IMR-90 (cell line): ENCODE measurements around the gene EPB41L3. TPM values are rescaled to one million over a fixed set of nuclear protein-coding genes. Genes with fewer than 3 reads are reported as not detected.

ENCODE experiments used
- ATAC-seq: fragments of 200-7000 bp; cut with Tn5 transposase; 2 replicates; pipeline ENCODE4 v1.9.1; 2020; ENCODE audit warnings: low read depth, mild to moderate bottlenecking, moderate library complexity
- BruUV-seq: library from RNA; stranded (reverse); fragments of 400-500 nt; replicated peaks from 2 replicates; lab custom pipeline; 2021; lab: Mats Ljungman, UMichigan
- CTCF ChIA-PET: fragments of 300-600 bp; formaldehyde crosslinking; extraction: SDS; loops from one replicate; lab custom pipeline; 2021; ENCODE audit warnings: antibody characterized with exemption; lab: Yijun Ruan, JAX
- POLR2A ChIA-PET: fragments of 300-600 bp; sonication (Branson Sonifier 250); formaldehyde crosslinking; loops from one replicate; lab custom pipeline; 2022; ENCODE audit warnings: antibody characterized with exemption; ENCODE audit not compliant: unreplicated experiment; lab: Charles Lee
- DNase-seq: peaks from one replicate; pipeline ENCODE4 v3.0.0; 2013
- H2AFZ ChIP-seq: replicated peaks from 2 replicates; pipeline ENCODE3; 2013; ENCODE audit warnings: low read length, mild to moderate bottlenecking; ENCODE audit not compliant: poor library complexity
- H2AK5ac ChIP-seq: 2 replicates; pipeline ENCODE4 v1.6.1; 2013; ENCODE audit warnings: low read depth, low read length, inconsistent platforms
- H2AK9ac ChIP-seq: replicated peaks from 2 replicates; pipeline ENCODE3; 2013; ENCODE audit warnings: mild to moderate bottlenecking, low read depth, low read length, moderate library complexity; ENCODE audit not compliant: poor library complexity
- H2BK120ac ChIP-seq: 2 replicates; pipeline ENCODE4 v1.6.1; 2013; ENCODE audit warnings: low read depth, low read length, inconsistent platforms
- H2BK15ac ChIP-seq: 3 replicates; pipeline ENCODE4 v1.6.1; 2013; ENCODE audit warnings: low read depth, low read length, inconsistent platforms
- H2BK20ac ChIP-seq: 2 replicates; pipeline ENCODE4 v1.6.1; 2013; ENCODE audit warnings: low read depth, mild to moderate bottlenecking, inconsistent platforms, low read length, moderate library complexity
- H2BK5ac ChIP-seq: 2 replicates; pipeline ENCODE4 v1.6.1; 2013; ENCODE audit warnings: mild to moderate bottlenecking, low read depth, low read length, inconsistent platforms; ENCODE audit not compliant: poor library complexity, severe bottlenecking
- H3K14ac ChIP-seq: replicated peaks from 2 replicates; pipeline ENCODE4 v1.6.1; 2013; ENCODE audit warnings: low read depth, low read length, inconsistent platforms
- H3K18ac ChIP-seq: 2 replicates; pipeline ENCODE4 v1.6.1; 2013; ENCODE audit warnings: low read depth, low read length, control low read depth
- H3K23ac ChIP-seq: 2 replicates; pipeline ENCODE4 v1.6.1; 2013; ENCODE audit warnings: low read depth, low read length, inconsistent platforms
- H3K27ac ChIP-seq: 2 replicates; pipeline ENCODE4 v1.5.1; 2013; ENCODE audit warnings: mild to moderate bottlenecking, control low read depth, low read length; ENCODE audit not compliant: insufficient read depth
- H3K27me3 ChIP-seq: 2 replicates; pipeline ENCODE4 v1.6.1; 2013; ENCODE audit warnings: low read length; ENCODE audit not compliant: control insufficient read depth, insufficient read depth
- H3K36me3 ChIP-seq: 2 replicates; pipeline ENCODE4 v1.6.1; 2013; ENCODE audit warnings: low read length, mixed read lengths; ENCODE audit not compliant: control insufficient read depth, insufficient read depth
- H3K4ac ChIP-seq: 2 replicates; pipeline ENCODE4 v1.6.1; 2013; ENCODE audit warnings: low read depth, low read length, inconsistent platforms
- H3K4me1 ChIP-seq: 2 replicates; pipeline ENCODE4 v1.6.1; 2013; ENCODE audit warnings: low read length, mixed read lengths; ENCODE audit not compliant: control insufficient read depth, insufficient read depth
- H3K4me2 ChIP-seq: 2 replicates; pipeline ENCODE4 v1.6.1; 2013; ENCODE audit warnings: low read depth, mild to moderate bottlenecking, control low read depth, low read length, moderate library complexity
- H3K4me3 ChIP-seq: 2 replicates; pipeline ENCODE4 v1.5.1; 2013; ENCODE audit warnings: low read depth, mild to moderate bottlenecking, control low read depth, low read length, moderate library complexity; ENCODE audit not compliant: insufficient read depth
- H3K56ac ChIP-seq: 2 replicates; pipeline ENCODE4 v1.6.1; 2013; ENCODE audit warnings: low read length, inconsistent platforms; ENCODE audit not compliant: insufficient read depth; ENCODE audit errors: extremely low read depth
- H3K79me1 ChIP-seq, 2 experiments: 2 replicates each; pipeline ENCODE4 v1.6.1; 2013; ENCODE audit warnings: low read length in 2 of 2, inconsistent platforms in 1 of 2, low read depth in 1 of 2
- H3K9ac ChIP-seq: 2 replicates; pipeline ENCODE4 v1.6.1; 2013; ENCODE audit warnings: low read depth, low read length, control low read depth
- H3K9me1 ChIP-seq: 2 replicates; pipeline ENCODE4 v1.6.1; 2013; ENCODE audit warnings: low read length, inconsistent platforms; ENCODE audit not compliant: insufficient read depth
- H3K9me3 ChIP-seq: 2 replicates; pipeline ENCODE4 v1.6.1; 2013; ENCODE audit warnings: low read length; ENCODE audit not compliant: control insufficient read depth, insufficient read depth
- H4K20me1 ChIP-seq: 2 replicates; pipeline ENCODE4 v1.6.1; 2013; ENCODE audit warnings: low read length, inconsistent platforms; ENCODE audit not compliant: insufficient read depth
- H4K5ac ChIP-seq: 2 replicates; pipeline ENCODE4 v1.6.1; 2013; ENCODE audit warnings: mild to moderate bottlenecking, low read depth, low read length, control low read depth
- H4K8ac ChIP-seq, 2 experiments: 2 replicates each; pipeline ENCODE4 v1.6.1; 2013; ENCODE audit warnings: low read depth in 2 of 2, low read length in 2 of 2, control low read depth in 1 of 2, inconsistent platforms in 1 of 2
- H4K91ac ChIP-seq: 2 replicates; pipeline ENCODE4 v1.6.1; 2013; ENCODE audit warnings: low read depth, low read length, inconsistent platforms; ENCODE audit not compliant: insufficient read depth
- BHLHE40 ChIP-seq: fragments of 150-350 bp; IDR thresholded peaks from 2 replicates; pipeline ENCODE4 v1.6.1; 2016; ENCODE audit warnings: mild to moderate bottlenecking, low read depth, low read length
- CEBPB ChIP-seq: IDR thresholded peaks from 2 replicates; pipeline ENCODE4 v1.6.1; 2012; ENCODE audit warnings: low read depth, low read length, improper control_type of control experiment
- FOS ChIP-seq: fragments of 150-350 bp; IDR thresholded peaks from 2 replicates; pipeline ENCODE4 v1.6.1; 2016; ENCODE audit warnings: low read depth, low read length
- MAZ ChIP-seq: IDR thresholded peaks from 2 replicates; pipeline ENCODE4 v1.6.1; 2012; ENCODE audit warnings: low read depth, mild to moderate bottlenecking, low read length, improper control_type of control experiment, moderate library complexity, borderline replicate concordance
- MXI1 ChIP-seq: IDR thresholded peaks from 2 replicates; pipeline ENCODE4 v1.6.1; 2012; ENCODE audit warnings: low read depth, mild to moderate bottlenecking, low read length, moderate library complexity, borderline replicate concordance
- NFE2L2 ChIP-seq: fragments of 150-350 bp; IDR thresholded peaks from 2 replicates; pipeline ENCODE4 v1.6.1; 2016; ENCODE audit warnings: low read depth, mild to moderate bottlenecking, low read length
- RAD21 ChIP-seq: IDR thresholded peaks from 2 replicates; pipeline ENCODE4 v1.6.1; 2012; ENCODE audit warnings: low read length, improper control_type of control experiment
- RFX5 ChIP-seq: IDR thresholded peaks from 2 replicates; pipeline ENCODE4 v1.8.0; 2012; ENCODE audit warnings: low read depth, mild to moderate bottlenecking, low read length, moderate library complexity
- SMC3 ChIP-seq: fragments of 150-350 bp; IDR thresholded peaks from 2 replicates; pipeline ENCODE4 v1.6.1; 2016; ENCODE audit warnings: low read depth, mild to moderate bottlenecking, antibody characterized with exemption, low read length, moderate library complexity
- WGBS, 2 experiments: methylation state at CpG; one replicate each; pipeline versions ENCODE4 v1.1.5 to v1.1.7; 2013; ENCODE audit warnings: missing lambda C conversion rate in 2 of 2; ENCODE audit not compliant: insufficient read length in 1 of 2; ENCODE audit errors: extremely low coverage in 2 of 2; 5-methylcytosine and 5-hydroxymethylcytosine counted together
- dilution Hi-C: fragments of 300-500 bp; cut with HindIII; formaldehyde crosslinking; loops from one replicate; pipeline ENCODE4 v1.14.3; 2018; ENCODE audit warnings: low sequenced_read_pairs; ENCODE audit not compliant: unreplicated experiment
- in situ Hi-C: fragments of 300-500 bp; cut with MboI; formaldehyde crosslinking; loops from 3 replicates; pipeline ENCODE4 v1.14.3; 2019; ENCODE audit warnings: low sequenced_read_pairs, inconsistent platforms, mixed read lengths
- intact Hi-C: fragments of 100-400 bp; cut with micrococcal nuclease; formaldehyde crosslinking; loops from 2 replicates; pipeline ENCODE4 v1.10.0; 2022
- polyA plus RNA-seq, 3 experiments: library from polyadenylated mRNA; depleted of rRNA; stranded (reverse); fragments of >200 nt; gene quantifications; 2 replicates each; pipeline ENCODE4 v1.2.3, GENCODE V29; 2012; ENCODE audit warnings: low replicate concordance in 1 of 3
- total RNA-seq: library from RNA; depleted of rRNA; stranded (reverse); fragments of >200 nt; gene quantifications from 2 replicates; pipeline ENCODE4 v1.2.3, GENCODE V29; 2012
- TF ChIP-seq, protein P1 (sequence below): conservative IDR thresholded peaks from 2 replicates; pipeline ENCODE4 v1.5.1; 2012; ENCODE audit warnings: mild to moderate bottlenecking, low read depth, low read length, improper control_type of control experiment

EPB41L3 gene
- total and polyA plus RNA-seq, 2 of the 4 experiments (the other 2 are of a cell fraction), result 36.6 to 70.3 TPM

GRCh38 chr18:5519448-5520298 lies 24.1 kb downstream of the EPB41L3 start:
- peak; percentile 17 for DNase-seq
- TF ChIP-seq CEBPB (no peak), MAZ (no peak), BHLHE40 (no peak), RFX5 (no peak), MXI1 (no peak), NFE2L2 (no peak), RAD21 (no peak), FOS (no peak), SMC3 (no peak)
- TF ChIP-seq, protein P1, sequence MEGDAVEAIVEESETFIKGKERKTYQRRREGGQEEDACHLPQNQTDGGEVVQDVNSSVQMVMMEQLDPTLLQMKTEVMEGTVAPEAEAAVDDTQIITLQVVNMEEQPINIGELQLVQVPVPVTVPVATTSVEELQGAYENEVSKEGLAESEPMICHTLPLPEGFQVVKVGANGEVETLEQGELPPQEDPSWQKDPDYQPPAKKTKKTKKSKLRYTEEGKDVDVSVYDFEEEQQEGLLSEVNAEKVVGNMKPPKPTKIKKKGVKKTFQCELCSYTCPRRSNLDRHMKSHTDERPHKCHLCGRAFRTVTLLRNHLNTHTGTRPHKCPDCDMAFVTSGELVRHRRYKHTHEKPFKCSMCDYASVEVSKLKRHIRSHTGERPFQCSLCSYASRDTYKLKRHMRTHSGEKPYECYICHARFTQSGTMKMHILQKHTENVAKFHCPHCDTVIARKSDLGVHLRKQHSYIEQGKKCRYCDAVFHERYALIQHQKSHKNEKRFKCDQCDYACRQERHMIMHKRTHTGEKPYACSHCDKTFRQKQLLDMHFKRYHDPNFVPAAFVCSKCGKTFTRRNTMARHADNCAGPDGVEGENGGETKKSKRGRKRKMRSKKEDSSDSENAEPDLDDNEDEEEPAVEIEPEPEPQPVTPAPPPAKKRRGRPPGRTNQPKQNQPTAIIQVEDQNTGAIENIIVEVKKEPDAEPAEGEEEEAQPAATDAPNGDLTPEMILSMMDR, result no peak
- Histone ChIP-seq H3K56ac (no peak overlapping the region), H3K4me1 (peaks cover 9% of the 10 kb centered on the region), H4K8ac (no peak overlapping the region), H4K91ac (no peak overlapping the region), H2AFZ (no peak overlapping the region), H3K9ac (no peak overlapping the region), H2BK20ac (no peak overlapping the region), H3K4me2 (no peak overlapping the region), H3K27ac (no peak overlapping the region), H3K9me3 (no peaks in the 10 kb centered on the region), H3K27me3 (no peaks in the 10 kb centered on the region), H4K20me1 (peaks cover 36% of the 10 kb centered on the region; the same call in 1 of the 2 replicates), H2AK5ac (no peak overlapping the region), H2BK5ac (no peak overlapping the region), H3K18ac (no peak overlapping the region), H3K9me1 (peaks cover 7% of the 10 kb centered on the region; the same call in 1 of the 2 replicates), H2BK120ac (no peak overlapping the region), H3K14ac (no peak overlapping the region), H2BK15ac (no peak overlapping the region), H3K36me3 (no peaks in the 10 kb centered on the region), H3K4ac (no peak overlapping the region), H3K23ac (no peak overlapping the region), H4K5ac (no peak overlapping the region), H2AK9ac (no peak overlapping the region), H3K79me1 (peaks cover 7 to 52% of the 10 kb centered on the region in 2 experiments), H3K4me3 (no peak overlapping the region)
- peak; percentile 38; the same call in 1 of the 2 replicates for ATAC-seq
- intact Hi-C loops (no loop called here), dilution Hi-C loops (no loop called here), in situ Hi-C loops (no loop called here)
- ChIA-PET CTCF (interaction anchor here (0.7 kb wide), 2 partner anchors 9 to 27 kb away, joined by 3 to 4 read pairs; no protein-coding TSS in a partner anchor), POLR2A (no interaction called here)
- BruUV-seq, result no TSS peak
- WGBS, 2 experiments, result 86% methylated on average over 3 of the region's 10 CpGs; no CpG with 5 or more reads in 1 of the 2 experiments
